ENCODE measurements around the gene ADAMTS13.

Gene ADAMTS13

DNA sequence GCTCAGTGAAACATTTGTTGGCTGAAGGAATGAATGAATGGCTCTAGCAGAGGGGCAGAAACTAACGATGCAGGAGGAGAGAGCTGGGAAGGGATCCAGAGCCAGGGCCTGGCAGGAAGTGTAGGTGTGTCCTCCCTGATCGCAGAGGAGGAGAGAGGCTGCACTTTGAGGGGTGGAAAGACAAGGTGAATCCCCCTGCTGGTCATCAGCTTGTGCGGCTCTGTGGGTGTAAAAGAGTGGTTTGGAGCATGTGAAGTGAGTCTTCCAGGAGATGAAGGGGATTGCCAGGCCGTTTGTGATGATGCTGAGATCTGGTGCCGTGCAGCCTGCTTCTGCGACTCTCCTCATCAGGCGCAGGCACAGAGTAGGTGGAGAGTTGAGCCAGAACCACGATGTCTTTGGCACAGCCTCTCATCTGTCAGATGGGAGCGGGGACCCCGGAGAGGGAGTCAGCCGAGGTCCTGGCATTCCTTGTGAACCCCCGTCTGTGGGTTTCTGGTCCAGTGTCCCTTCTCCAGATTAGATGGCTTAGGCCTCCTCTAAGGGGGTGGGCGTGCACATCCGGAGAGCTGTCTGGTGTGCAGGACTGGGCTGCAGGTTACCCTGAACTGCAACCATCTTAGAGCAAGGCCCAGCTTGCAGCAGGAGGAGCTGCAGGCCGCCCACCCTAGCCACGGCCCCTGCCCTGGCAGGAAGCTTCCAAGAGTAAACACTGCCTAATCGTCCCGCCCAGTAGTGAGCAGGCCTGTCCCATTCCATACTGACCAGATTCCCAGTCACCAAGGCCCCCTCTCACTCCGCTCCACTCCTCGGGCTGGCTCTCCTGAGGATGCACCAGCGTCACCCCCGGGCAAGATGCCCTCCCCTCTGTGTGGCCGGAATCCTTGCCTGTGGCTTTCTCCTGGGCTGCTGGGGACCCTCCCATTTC, at the start of gene ADAMTS13:
Gene ADAMTS13 (plus strand): TSS at position 753 of the 928 bp plus-strand sequence. CDS start 77 bp downstream, at position 830.
- H3K4me3 ChIP-seq (ENCODE audit: low read length), result no peak within 1 kb of the TSS
- H3K27ac ChIP-seq (ENCODE audit: low read length), result peak within 1 kb of the TSS; percentile 26; the same call in 1 of the 2 replicates
- no peaks in the 10 kb centered on the region for H4K20me1 ChIP-seq (ENCODE audit: insufficient read depth, low read length)
- TF ChIP-seq EZH2phosphoT487 (IDR thresholded peaks at IDR 0.05; ENCODE audit: low read depth), result no peak
- TF ChIP-seq CTCF (IDR thresholded peaks at IDR 0.05; ENCODE audit: low read depth, low read length), result no peak
- H3K9me3 ChIP-seq (ENCODE audit: insufficient read depth, low read length), result no peaks in the 10 kb centered on the region
- H3K4me1 ChIP-seq (ENCODE audit: low read length), result peaks cover 31% of the 10 kb centered on the region
- no peak within 1 kb of the TSS for H2AFZ ChIP-seq (ENCODE audit: low read depth, low read length)
- H3K4me2 ChIP-seq (ENCODE audit: low read length), result no peak within 1 kb of the TSS
- no peaks in the 10 kb centered on the region for H3K27me3 ChIP-seq (ENCODE audit: low read depth, low read length)
- H3K79me2 ChIP-seq (ENCODE audit: low read length), result peaks cover 26% of the 10 kb centered on the region
- no peak within 1 kb of the TSS; the same call in 1 of the 2 replicates for H3K9ac ChIP-seq (ENCODE audit: low read length)
- H3K36me3 ChIP-seq (replicated peaks; ENCODE audit: low read depth, low read length), result no peaks in the 10 kb centered on the region

GRCh38 chr9:133374612-133375115, 47.5 kb upstream of the ADAMTS13 start:
- Histone ChIP-seq H2AFZ (ENCODE audit: low read depth, low read length) (no peak overlapping the region), H3K9ac (ENCODE audit: low read length) (peak overlapping the region; percentile 99), H3K4me2 (ENCODE audit: low read length) (peak overlapping the region; percentile 63), H3K27me3 (ENCODE audit: low read depth, low read length) (no peaks in the 10 kb centered on the region), H3K4me3 (ENCODE audit: low read length) (peak overlapping the region; percentile 93), H3K27ac (ENCODE audit: low read length) (0 out of 2 replicates have a peak overlapping the region, but pooled peaks have one; percentile 60), H3K4me1 (ENCODE audit: low read length) (peaks cover 11% of the 10 kb centered on the region; the same call in 1 of the 2 replicates), H3K36me3 (replicated peaks; ENCODE audit: low read depth, low read length) (peaks cover 28% of the 10 kb centered on the region), H3K9me3 (ENCODE audit: insufficient read depth, low read length) (no peaks in the 10 kb centered on the region), H4K20me1 (ENCODE audit: insufficient read depth, low read length) (peaks cover 49% of the 10 kb centered on the region), H3K79me2 (ENCODE audit: low read length) (peaks cover 62% of the 10 kb centered on the region)
- no peak for TF ChIP-seq CTCF (IDR thresholded peaks at IDR 0.05; ENCODE audit: low read depth, low read length)
- TF ChIP-seq EZH2phosphoT487 (IDR thresholded peaks at IDR 0.05; ENCODE audit: low read depth), result no peak

DNA sequence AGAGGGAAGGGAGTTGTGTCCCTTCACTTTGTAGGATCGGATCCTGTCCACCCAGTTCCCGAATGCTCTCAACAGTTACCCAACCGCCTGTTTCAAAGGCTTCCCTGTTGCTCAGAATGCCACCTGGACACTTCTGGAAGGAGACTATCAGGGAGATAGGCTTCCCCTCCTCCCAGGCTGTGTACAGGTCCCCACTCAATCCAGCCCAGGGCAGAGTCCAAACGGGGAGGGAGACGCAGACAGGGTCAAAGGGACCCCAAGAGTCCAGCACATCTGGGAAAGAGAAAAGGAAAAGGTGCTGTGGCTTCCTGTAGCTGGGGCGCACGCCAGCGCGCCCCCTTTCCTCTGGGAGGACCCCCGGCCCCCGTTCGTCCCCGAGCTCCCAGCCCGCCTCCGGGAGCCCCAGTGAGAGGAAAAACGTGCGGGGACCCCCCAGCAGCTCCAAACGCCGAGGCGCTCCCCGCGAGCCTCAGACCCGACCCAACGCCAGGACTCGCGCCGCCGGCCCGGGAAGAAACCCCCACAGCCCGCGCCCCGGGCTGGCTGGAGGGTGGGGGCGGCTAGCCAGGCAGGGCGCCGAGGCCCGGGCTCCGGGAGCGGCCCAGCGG, 46.9 kb upstream of the ADAMTS13 start:
- Histone ChIP-seq H4K20me1 (ENCODE audit: insufficient read depth, low read length) (peaks cover 43% of the 10 kb centered on the region), H2AFZ (ENCODE audit: low read depth, low read length) (no peak overlapping the region), H3K4me3 (ENCODE audit: low read length) (peak overlapping the region; percentile 93), H3K4me1 (ENCODE audit: low read length) (peaks cover 11% of the 10 kb centered on the region; the same call in 1 of the 2 replicates), H3K4me2 (ENCODE audit: low read length) (peak overlapping the region; percentile 63), H3K36me3 (replicated peaks; ENCODE audit: low read depth, low read length) (peaks cover 25% of the 10 kb centered on the region), H3K79me2 (ENCODE audit: low read length) (peaks cover 56% of the 10 kb centered on the region), H3K9me3 (ENCODE audit: insufficient read depth, low read length) (no peaks in the 10 kb centered on the region), H3K9ac (ENCODE audit: low read length) (peak overlapping the region; percentile 99), H3K27ac (ENCODE audit: low read length) (peak overlapping the region; percentile 60), H3K27me3 (ENCODE audit: low read depth, low read length) (no peaks in the 10 kb centered on the region)
- TF ChIP-seq EZH2phosphoT487 (IDR thresholded peaks at IDR 0.05; ENCODE audit: low read depth) (no peak), CTCF (IDR thresholded peaks at IDR 0.05; ENCODE audit: low read depth, low read length) (peak; percentile 38; the same call in 1 of the 2 replicates)

Measured in OCI-LY3 (cell line).